ENCODE data around the gene TRIO.

The TRIO gene

DNA sequence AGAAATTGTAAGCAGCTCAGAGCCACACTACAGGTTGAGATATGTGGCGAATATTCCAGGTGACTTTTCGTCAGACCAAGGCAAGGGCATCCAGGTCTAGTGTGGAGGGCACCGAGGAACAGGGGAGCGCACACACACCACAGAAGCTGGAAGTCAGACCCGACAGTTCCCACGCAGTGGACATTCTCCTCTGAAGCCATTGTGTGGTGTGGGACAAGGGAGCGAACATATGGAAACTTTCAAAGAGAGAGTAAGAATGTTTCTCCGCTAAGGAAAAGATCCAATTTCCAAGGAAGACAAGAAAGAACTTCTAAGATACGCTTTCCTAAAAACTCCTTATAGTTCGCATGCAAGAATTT lies 297.1 kb downstream of the TRIO start:
- no peaks in the 10 kb centered on the region for H3K79me1 ChIP-seq (ENCODE audit: low read depth, low read length)
- H3K4me2 ChIP-seq (ENCODE audit: insufficient read depth, low read length, poor library complexity, severe bottlenecking) = no peak overlapping the region
- peak overlapping the region; percentile 15 for H2AFZ ChIP-seq (ENCODE audit: low read length)
- no peak overlapping the region for H3K14ac ChIP-seq (ENCODE audit: low read length)
- H4K8ac ChIP-seq (ENCODE audit: low read depth, low read length) = no peak overlapping the region
- H3K18ac ChIP-seq (ENCODE audit: low read length) = no peak overlapping the region
- no peak overlapping the region for H3K23ac ChIP-seq (ENCODE audit: low read depth, low read length, poor library complexity)
- no peak overlapping the region for H2AK5ac ChIP-seq (ENCODE audit: low read depth, low read length)
- no peak for DNase-seq (ENCODE audit: low spot score)
- no peak overlapping the region for H4K91ac ChIP-seq (ENCODE audit: low read depth, low read length, poor library complexity)
- H2BK15ac ChIP-seq (ENCODE audit: low read length) = no peak overlapping the region
- no CpG with 5 or more reads among the region's 10 CpGs for WGBS, 2 donors (ENCODE audit: extremely low coverage in 2 of 2, insufficient read length in 2 of 2, insufficient replicate concordance in 1 of 2)
- no peak overlapping the region for H3K4ac ChIP-seq (ENCODE audit: low read length)
- H3K9ac ChIP-seq (ENCODE audit: low read depth, low read length, poor library complexity) = no peak overlapping the region
- peaks cover 5 to 11% of the 10 kb centered on the region in 2 donors for H3K9me3 ChIP-seq (replicated peaks in 1 of 2; ENCODE audit: control insufficient read depth in 2 of 2, insufficient read depth in 1 of 2, low read depth in 1 of 2, low read length in 2 of 2)
- H3K27me3 ChIP-seq (ENCODE audit: control insufficient read depth in 3 of 3, insufficient read depth in 3 of 3, low read depth in 1 of 3, low read length in 3 of 3) = no peaks in the 10 kb centered on the region
- H3K27ac ChIP-seq (replicated peaks; ENCODE audit: low read length) = peak overlapping the region; percentile 52
- H3K4me3 ChIP-seq (ENCODE audit: low read length in 2 of 2) = peak overlapping the region in 1 of 2 donors; percentile 42
- H2BK120ac ChIP-seq (ENCODE audit: low read depth, low read length) = no peak overlapping the region
- H2BK12ac ChIP-seq (ENCODE audit: low read length) = no peak overlapping the region
- H2BK5ac ChIP-seq (ENCODE audit: low read length) = no peak overlapping the region
- H3K4me1 ChIP-seq (ENCODE audit: control insufficient read depth in 2 of 2, insufficient read depth in 1 of 2, low read depth in 1 of 2, low read length in 2 of 2) = peaks cover 23 to 34% of the 10 kb centered on the region in 2 donors
- peaks cover 5 to 18% of the 10 kb centered on the region in 2 donors for H3K36me3 ChIP-seq (replicated peaks in 1 of 2; ENCODE audit: control insufficient read depth in 2 of 2, insufficient read depth in 2 of 2, low read length in 2 of 2)

DNA sequence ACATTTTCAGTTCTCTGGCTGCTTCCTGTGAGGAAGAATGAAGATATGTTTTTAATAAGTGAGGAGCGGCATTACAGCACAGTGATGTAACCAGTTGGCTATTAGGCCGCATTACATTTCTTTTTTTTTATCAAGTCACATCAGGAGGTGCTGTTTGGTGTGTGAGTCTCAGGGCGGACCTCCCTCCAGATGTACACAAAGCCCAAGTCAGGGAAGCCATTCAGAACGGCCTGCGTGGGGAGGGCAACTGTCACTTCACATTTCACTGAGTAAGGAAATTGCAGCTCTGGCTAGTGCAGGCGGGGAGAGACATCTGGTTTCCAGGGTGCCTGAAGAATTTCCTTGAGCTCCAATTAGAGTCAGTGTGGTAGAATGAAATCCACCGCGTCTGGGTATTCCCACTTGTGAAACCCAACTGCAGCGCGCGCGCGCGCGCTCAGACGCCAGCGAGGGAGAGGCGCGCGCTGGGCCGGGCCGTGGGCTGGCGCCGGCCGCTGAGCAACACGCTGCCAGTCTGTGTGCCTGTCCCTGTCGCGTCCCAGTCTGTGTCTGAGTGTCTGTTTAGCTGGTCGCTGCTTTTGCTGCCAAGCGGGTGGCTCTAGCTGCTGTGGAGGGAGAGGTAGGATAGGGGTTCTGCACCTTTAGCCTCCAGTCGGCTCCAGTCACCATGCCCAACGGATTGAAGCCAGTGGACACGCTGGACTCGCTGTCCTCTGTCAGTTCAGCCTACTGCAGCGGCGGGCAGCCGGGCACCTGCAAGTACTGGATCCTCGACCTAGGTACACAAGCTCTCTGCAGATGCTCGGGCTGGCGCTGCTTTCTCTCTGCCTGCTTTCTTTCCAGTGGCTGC lies 297.7 kb downstream of the TRIO start:
- H3K4me3 ChIP-seq (ENCODE audit: low read length in 2 of 2) = peak overlapping the region in 1 of 2 donors; percentile 42
- H3K27ac ChIP-seq (replicated peaks; ENCODE audit: low read length) = peak overlapping the region; percentile 52
- H2AK5ac ChIP-seq (ENCODE audit: low read depth, low read length) = peak overlapping the region; percentile 74
- H3K14ac ChIP-seq (ENCODE audit: low read length) = peak overlapping the region; percentile 14
- no peak overlapping the region for H2BK12ac ChIP-seq (ENCODE audit: low read length)
- H2AFZ ChIP-seq (ENCODE audit: low read length) = peak overlapping the region; percentile 49
- peaks cover 2 to 13% of the 10 kb centered on the region in 2 donors for H3K36me3 ChIP-seq (replicated peaks in 1 of 2; ENCODE audit: control insufficient read depth in 2 of 2, insufficient read depth in 2 of 2, low read length in 2 of 2)
- no CpG with 5 or more reads among the region's 40 CpGs for WGBS, 2 donors (ENCODE audit: extremely low coverage in 2 of 2, insufficient read length in 2 of 2, insufficient replicate concordance in 1 of 2)
- peak overlapping the region; percentile 80 for H3K18ac ChIP-seq (ENCODE audit: low read length)
- no peaks in the 10 kb centered on the region for H3K79me1 ChIP-seq (ENCODE audit: low read depth, low read length)
- H3K9me3 ChIP-seq (replicated peaks in 1 of 2; ENCODE audit: control insufficient read depth in 2 of 2, insufficient read depth in 1 of 2, low read depth in 1 of 2, low read length in 2 of 2) = peaks cover 3 to 7% of the 10 kb centered on the region in 2 donors
- DNase-seq (ENCODE audit: low spot score) = peak; percentile 58
- H3K4me1 ChIP-seq (ENCODE audit: control insufficient read depth in 2 of 2, insufficient read depth in 1 of 2, low read depth in 1 of 2, low read length in 2 of 2) = peaks cover 26 to 40% of the 10 kb centered on the region in 2 donors
- H3K9ac ChIP-seq (ENCODE audit: low read depth, low read length, poor library complexity) = peak overlapping the region; percentile 55
- no peak overlapping the region for H3K23ac ChIP-seq (ENCODE audit: low read depth, low read length, poor library complexity)
- no peak overlapping the region for H3K4me2 ChIP-seq (ENCODE audit: insufficient read depth, low read length, poor library complexity, severe bottlenecking)
- H2BK5ac ChIP-seq (ENCODE audit: low read length) = peak overlapping the region; percentile 39
- H2BK120ac ChIP-seq (ENCODE audit: low read depth, low read length) = no peak overlapping the region
- H4K91ac ChIP-seq (ENCODE audit: low read depth, low read length, poor library complexity) = peak overlapping the region; percentile 67
- no peaks in the 10 kb centered on the region for H3K27me3 ChIP-seq (ENCODE audit: control insufficient read depth in 3 of 3, insufficient read depth in 3 of 3, low read depth in 1 of 3, low read length in 3 of 3)
- H4K8ac ChIP-seq (ENCODE audit: low read depth, low read length) = no peak overlapping the region
- no peak overlapping the region for H2BK15ac ChIP-seq (ENCODE audit: low read length)
- H3K4ac ChIP-seq (ENCODE audit: low read length) = no peak overlapping the region

GRCh38 chr5:14441641-14442040 lies 298.5 kb downstream of the TRIO start:
- peaks cover 0 to 9% of the 10 kb centered on the region in 2 donors for H3K36me3 ChIP-seq (replicated peaks in 1 of 2; ENCODE audit: control insufficient read depth in 2 of 2, insufficient read depth in 2 of 2, low read length in 2 of 2)
- no peak overlapping the region for H3K18ac ChIP-seq (ENCODE audit: low read length)
- no peak overlapping the region for H3K4ac ChIP-seq (ENCODE audit: low read length)
- no peaks in the 10 kb centered on the region for H3K27me3 ChIP-seq (ENCODE audit: control insufficient read depth in 3 of 3, insufficient read depth in 3 of 3, low read depth in 1 of 3, low read length in 3 of 3)
- H4K91ac ChIP-seq (ENCODE audit: low read depth, low read length, poor library complexity) = no peak overlapping the region
- H3K14ac ChIP-seq (ENCODE audit: low read length) = no peak overlapping the region
- WGBS, 2 donors (ENCODE audit: extremely low coverage in 2 of 2, insufficient read length in 2 of 2, insufficient replicate concordance in 1 of 2) = no CpG with 5 or more reads among the region's 4 CpGs
- no peak overlapping the region for H2BK5ac ChIP-seq (ENCODE audit: low read length)
- no peak for DNase-seq (ENCODE audit: low spot score)
- H2BK12ac ChIP-seq (ENCODE audit: low read length) = no peak overlapping the region
- no peak overlapping the region for H3K27ac ChIP-seq (replicated peaks; ENCODE audit: low read length)
- H2BK15ac ChIP-seq (ENCODE audit: low read length) = no peak overlapping the region
- peaks cover 29 to 46% of the 10 kb centered on the region in 2 donors for H3K4me1 ChIP-seq (ENCODE audit: control insufficient read depth in 2 of 2, insufficient read depth in 1 of 2, low read depth in 1 of 2, low read length in 2 of 2)
- H3K79me1 ChIP-seq (ENCODE audit: low read depth, low read length) = no peaks in the 10 kb centered on the region
- no peak overlapping the region for H2AFZ ChIP-seq (ENCODE audit: low read length)
- H3K23ac ChIP-seq (ENCODE audit: low read depth, low read length, poor library complexity) = no peak overlapping the region
- H4K8ac ChIP-seq (ENCODE audit: low read depth, low read length) = no peak overlapping the region
- no peaks in the 10 kb centered on the region for H3K9me3 ChIP-seq (replicated peaks in 1 of 2; ENCODE audit: control insufficient read depth in 2 of 2, insufficient read depth in 1 of 2, low read depth in 1 of 2, low read length in 2 of 2)
- H3K4me3 ChIP-seq (ENCODE audit: low read length in 2 of 2) = no peak overlapping the region
- H3K9ac ChIP-seq (ENCODE audit: low read depth, low read length, poor library complexity) = no peak overlapping the region
- H2BK120ac ChIP-seq (ENCODE audit: low read depth, low read length) = no peak overlapping the region
- H3K4me2 ChIP-seq (ENCODE audit: insufficient read depth, low read length, poor library complexity, severe bottlenecking) = no peak overlapping the region
- H2AK5ac ChIP-seq (ENCODE audit: low read depth, low read length) = peak overlapping the region; percentile 16

DNA sequence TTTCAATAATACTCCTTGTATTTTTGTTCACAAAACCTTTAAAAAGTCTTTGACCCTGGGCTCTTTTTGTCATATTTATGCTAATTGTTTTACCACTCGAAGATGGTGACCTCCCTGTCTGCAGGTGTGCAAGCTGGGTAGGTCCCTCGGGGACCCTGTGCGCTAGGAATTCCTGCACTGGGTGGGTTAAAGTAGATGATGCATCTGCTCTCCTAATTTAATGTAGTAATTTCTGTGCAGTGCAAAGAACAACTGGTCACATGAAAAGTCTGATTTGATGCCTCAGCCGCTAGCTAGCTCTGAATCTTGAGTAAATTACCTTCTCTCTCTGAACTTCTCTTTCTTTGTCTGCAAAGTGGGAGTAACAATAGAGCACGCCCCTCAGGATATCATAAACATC lies 299.4 kb downstream of the TRIO start:
- Histone ChIP-seq H3K4me3 (ENCODE audit: low read length in 2 of 2) (no peak overlapping the region), H3K18ac (ENCODE audit: low read length) (no peak overlapping the region), H2BK15ac (ENCODE audit: low read length) (no peak overlapping the region), H3K9me3 (replicated peaks in 1 of 2; ENCODE audit: control insufficient read depth in 2 of 2, insufficient read depth in 1 of 2, low read depth in 1 of 2, low read length in 2 of 2) (no peaks in the 10 kb centered on the region), H2AFZ (ENCODE audit: low read length) (no peak overlapping the region), H4K91ac (ENCODE audit: low read depth, low read length, poor library complexity) (no peak overlapping the region), H2BK12ac (ENCODE audit: low read length) (no peak overlapping the region), H3K23ac (ENCODE audit: low read depth, low read length, poor library complexity) (no peak overlapping the region), H3K36me3 (replicated peaks in 1 of 2; ENCODE audit: control insufficient read depth in 2 of 2, insufficient read depth in 2 of 2, low read length in 2 of 2) (peaks cover 0 to 9% of the 10 kb centered on the region in 2 donors), H3K4me2 (ENCODE audit: insufficient read depth, low read length, poor library complexity, severe bottlenecking) (no peak overlapping the region), H3K9ac (ENCODE audit: low read depth, low read length, poor library complexity) (no peak overlapping the region), H4K8ac (ENCODE audit: low read depth, low read length) (no peak overlapping the region), H3K4ac (ENCODE audit: low read length) (no peak overlapping the region), H2BK120ac (ENCODE audit: low read depth, low read length) (no peak overlapping the region), H2AK5ac (ENCODE audit: low read depth, low read length) (no peak overlapping the region), H3K27ac (replicated peaks; ENCODE audit: low read length) (no peak overlapping the region), H3K79me1 (ENCODE audit: low read depth, low read length) (no peaks in the 10 kb centered on the region), H3K27me3 (ENCODE audit: control insufficient read depth in 3 of 3, insufficient read depth in 3 of 3, low read depth in 1 of 3, low read length in 3 of 3) (no peaks in the 10 kb centered on the region), H3K14ac (ENCODE audit: low read length) (no peak overlapping the region), H2BK5ac (ENCODE audit: low read length) (no peak overlapping the region), H3K4me1 (ENCODE audit: control insufficient read depth in 2 of 2, insufficient read depth in 1 of 2, low read depth in 1 of 2, low read length in 2 of 2) (peaks cover 29 to 46% of the 10 kb centered on the region in 2 donors)
- no CpG with 5 or more reads among the region's 5 CpGs for WGBS, 2 donors (ENCODE audit: extremely low coverage in 2 of 2, insufficient read length in 2 of 2, insufficient replicate concordance in 1 of 2)
- no peak for DNase-seq (ENCODE audit: low spot score)

All from neuronal stem cell (in vitro differentiated cells).